ENCODE measurements around the gene SMPX.

DNA sequence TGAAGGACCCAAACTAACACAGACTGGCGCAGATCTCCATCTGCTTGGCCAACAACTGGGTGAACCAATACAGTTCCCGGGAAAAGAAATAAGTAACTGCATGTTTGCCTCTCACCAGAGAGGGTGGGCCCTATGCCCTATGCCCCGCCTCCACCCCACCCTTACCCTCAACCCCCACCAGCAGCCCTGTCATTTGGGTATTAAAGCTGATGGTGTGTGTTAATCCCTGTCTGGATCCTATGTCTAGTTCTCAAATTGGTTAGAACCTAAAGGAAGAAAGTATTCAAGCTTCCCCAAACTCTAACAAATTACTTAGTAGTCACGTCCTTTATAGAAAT, 19.0 kb downstream of the SMPX start:
- no peak for TF ChIP-seq CTCF (conservative IDR thresholded peaks at IDR 0.05 in 1 of 2, IDR thresholded peaks at IDR 0.05 in 1 of 2; ENCODE audit: extremely low read depth in 1 of 2, insufficient read depth in 1 of 2, low read depth in 1 of 2, low read length in 2 of 2)
- TF ChIP-seq EZH2 (IDR thresholded peaks at IDR 0.05; ENCODE audit: borderline replicate concordance, low read length), result no peak
